Kasumi-1 (cell line): Measurements from ENCODE around the gene CABCOCO1.
"Not testable (repeated sequence)": the region's sequence is repeated elsewhere in the genome, so short reads cannot be mapped to it uniquely, and the experiment has no call there.

Experiments
- DNase-seq, 2 experiments: peaks; one replicate each; lab custom pipeline; 2025; lab: John Stamatoyannopoulos, UW

Gene CABCOCO1

DNA sequence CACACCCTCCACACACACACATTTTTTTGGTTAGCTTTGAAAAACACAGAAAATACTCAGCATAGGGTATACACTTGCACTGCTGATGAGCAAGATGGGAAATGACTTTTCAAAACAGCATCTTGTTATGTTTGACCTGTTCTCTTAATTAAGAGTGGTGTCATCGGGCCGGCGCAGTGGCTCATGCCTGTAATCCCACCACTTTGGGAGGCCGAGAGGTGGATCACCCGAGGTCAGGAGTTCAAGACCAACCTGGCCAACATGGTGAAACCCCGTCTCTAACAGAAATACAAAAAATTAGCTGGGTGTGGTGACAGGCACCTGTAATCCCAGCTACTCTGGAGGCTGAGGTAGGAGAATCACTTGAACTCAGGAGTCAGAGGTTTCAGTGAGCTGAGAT, 56.7 kb downstream of the CABCOCO1 start:
- DNase-seq, result not testable (repeated sequence)

DNA sequence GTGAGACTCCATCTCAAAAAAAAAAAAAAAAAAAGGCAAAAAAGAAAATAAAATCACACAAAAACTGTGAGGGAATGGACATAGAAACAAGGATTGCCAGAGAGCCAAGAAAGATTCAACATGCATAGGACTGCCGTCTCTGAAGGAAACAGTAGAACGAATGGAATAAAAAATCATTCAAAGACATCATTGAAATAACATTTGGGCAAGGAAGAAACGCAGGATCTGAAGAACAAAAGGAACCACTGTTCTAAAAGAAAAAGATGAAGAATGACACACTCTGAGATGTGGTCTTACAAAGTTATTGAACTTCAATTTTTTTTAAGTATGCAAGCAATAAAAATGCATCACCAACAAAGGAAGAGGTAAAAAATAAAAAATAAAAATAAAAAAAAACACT, 57.2 kb downstream of the CABCOCO1 start:
- no peak for DNase-seq

DNA sequence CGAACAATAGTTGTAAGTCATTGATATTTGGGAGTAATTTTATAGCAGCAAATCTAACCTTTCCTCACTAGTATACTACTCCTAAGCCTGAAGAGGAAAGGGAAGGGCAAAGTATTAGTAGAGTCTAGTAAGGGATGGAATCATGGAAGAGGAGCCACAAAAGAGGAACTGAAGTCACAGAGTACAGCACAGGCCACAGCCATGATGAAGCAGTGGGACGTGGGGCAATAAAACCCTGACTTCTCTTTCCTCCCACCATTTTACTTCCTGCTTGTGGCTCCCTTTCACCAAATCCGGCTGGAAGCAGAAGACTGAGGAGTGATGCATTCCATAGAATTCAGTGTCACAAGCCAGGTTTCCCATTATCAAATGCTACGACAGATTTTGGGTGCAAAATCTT, 58.7 kb downstream of the CABCOCO1 start:
- DNase-seq, result peak; percentile 72 to 76

DNA sequence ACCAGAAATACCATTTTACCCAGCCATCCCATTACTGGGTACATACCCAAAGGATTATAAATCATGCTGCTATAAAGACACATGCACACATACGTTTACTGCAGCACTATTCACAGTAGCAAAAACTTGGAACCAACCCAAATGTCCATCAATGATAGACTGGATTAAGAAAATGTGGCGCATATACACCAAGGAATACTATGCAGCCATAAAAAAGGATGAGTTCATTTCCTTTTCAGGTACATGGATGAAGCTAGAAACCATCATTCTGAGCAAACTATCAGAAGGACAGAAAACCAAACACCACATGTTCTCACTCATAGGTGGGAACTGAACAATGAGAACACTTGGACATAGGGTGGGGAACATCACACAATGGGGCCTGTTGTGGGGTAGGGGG, 62.5 kb downstream of the CABCOCO1 start:
- DNase-seq, result not testable (repeated sequence)

DNA sequence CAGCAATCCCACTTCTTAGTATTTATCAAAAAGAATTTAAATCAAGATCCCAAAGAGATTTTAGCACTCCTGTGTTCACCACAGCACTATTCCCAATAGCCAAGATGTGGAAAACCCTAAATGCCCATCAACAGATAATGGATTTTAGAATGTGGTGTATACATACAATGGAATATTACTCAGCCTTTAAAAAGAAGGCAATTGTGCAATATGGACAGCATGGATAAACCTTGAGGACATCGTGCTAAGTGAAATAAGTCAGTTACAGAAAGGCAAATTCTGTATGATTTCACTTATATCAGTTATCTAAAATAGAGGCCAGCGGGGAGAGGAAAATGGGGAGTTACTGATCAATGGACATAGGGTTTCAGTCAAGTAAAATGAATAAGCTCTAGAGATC, 66.9 kb downstream of the CABCOCO1 start:
- no peak for DNase-seq

DNA sequence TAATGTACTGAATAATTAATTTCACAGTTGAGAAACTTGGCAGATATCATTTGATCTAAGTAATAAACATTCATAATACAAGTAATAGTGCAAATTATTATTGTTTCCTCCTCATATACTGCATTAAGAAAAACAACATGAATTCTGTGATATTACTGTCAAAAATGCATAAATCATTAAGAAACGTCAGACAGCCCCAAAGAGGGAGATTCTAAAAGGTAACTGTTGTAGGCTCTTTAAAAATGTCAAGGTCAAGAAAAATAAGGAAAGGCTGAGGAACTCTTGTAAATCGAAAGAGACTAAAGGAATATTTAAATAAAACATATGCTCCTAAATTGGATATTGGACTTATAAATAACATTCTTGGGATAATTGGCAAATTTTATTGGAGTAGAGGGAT, 67.9 kb downstream of the CABCOCO1 start:
- no peak for DNase-seq

DNA sequence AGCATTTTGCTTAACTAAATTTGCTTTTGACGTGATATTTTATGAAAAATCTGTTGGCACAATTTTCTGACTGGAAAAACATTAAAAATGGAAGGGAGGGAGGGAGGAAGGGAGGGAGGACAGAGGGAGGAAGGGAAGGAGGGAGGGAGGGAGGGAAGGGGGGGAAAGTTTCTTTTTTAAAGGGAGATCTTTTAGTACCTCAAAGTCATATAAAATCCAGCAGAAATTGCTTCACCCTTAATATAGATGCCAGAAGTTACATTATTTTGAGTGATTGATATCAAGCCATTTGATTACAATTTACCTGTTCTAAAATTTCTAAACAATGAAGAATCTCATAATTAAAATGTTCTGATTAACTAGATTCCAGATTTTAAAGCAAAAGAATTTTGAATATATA, 68.9 kb downstream of the CABCOCO1 start:
- DNase-seq, result no peak

DNA sequence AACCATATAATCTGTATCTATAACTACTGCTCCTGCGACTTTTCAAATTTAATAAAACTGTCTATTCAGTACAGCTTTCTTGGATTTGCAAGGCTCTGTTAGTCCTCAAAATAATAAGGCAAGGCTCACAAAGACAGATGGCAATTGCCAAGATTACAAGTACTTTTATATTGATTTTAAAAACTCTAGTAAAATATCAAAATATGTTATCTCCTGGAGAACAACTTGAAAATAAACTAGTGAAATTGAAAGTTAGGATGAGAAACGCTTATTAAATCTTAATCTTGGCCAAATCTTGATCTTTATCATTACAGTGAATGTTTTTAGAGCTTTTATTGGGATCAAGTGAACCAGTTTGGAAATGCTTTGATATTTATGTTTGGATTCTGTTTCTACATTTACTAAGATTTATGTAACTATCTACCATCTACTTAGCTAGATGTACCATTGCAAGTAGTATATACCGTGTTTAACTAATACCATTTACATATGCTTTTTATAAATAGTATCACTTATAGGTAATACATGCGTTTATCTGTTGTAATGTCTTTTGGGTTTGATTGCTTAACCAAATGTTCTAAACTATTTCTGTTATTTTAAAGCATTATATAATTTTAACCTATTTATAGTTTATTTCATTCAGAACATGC, 70.0 kb downstream of the CABCOCO1 start:
- DNase-seq, result no peak

DNA sequence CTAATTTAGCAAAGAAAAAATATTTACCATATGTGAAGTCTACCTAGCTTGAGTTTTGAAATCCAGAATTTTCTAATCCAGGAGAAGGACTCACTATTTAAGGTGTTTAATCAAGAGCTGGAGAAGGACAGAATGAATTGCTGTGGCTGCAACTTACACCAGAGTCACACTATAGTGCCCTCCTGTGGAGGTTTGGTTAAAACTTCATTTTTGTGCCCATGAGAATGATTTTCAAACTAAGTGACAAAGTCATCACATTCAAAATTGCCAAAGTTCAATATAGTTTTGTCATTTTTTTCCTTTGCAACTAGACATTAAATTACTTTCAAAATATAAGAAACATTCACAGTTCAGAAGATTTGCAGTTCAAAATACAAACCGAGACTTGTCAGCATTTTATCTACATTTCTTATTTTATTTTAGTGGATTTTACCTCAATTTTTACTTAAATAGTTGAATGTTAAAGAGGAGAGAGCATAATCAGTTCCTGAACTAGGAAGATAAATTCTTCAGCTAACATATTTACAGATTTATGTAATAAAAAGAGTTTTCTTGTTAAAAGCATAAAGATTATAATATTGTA, 70.7 kb downstream of the CABCOCO1 start:
- peak; percentile 73 to 79 for DNase-seq

DNA sequence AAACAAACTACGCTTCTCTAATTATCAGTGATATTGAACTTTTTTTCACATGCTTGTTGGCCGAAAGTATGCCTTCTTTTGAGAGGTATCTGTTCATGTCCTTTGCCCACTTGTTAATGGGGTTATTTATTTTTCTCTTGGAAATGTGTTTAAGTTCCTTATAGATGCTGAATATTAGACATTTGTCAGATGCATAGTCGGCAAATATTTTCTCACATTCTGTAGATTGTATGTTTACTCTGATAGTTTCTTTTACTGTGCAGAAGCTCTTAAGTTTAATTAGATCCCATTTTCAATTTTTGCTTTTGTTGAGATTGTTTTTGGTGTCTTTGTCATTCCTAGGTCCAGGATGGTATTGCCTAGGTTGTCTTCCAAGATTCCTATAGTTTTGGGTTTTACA, 73.2 kb downstream of the CABCOCO1 start:
- DNase-seq, result no peak

DNA sequence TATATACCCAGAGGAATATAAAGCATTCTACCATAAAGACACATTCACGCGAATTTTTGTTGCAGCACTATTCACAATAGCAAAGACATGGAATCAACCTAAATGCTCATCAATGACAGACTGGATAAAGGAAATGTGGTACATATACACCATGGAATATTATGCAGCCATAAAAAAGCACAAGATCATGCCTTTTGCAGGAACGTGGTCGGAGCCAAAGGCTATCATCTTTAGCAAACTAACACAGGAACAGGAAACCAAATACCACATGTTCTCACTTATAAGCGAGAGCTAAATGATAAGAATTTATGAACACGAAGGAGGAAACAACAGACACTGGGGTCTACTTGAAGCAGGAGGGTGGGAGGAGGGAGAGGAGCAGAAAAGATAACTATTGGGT, 74.7 kb downstream of the CABCOCO1 start:
- DNase-seq, result not testable (repeated sequence)

DNA sequence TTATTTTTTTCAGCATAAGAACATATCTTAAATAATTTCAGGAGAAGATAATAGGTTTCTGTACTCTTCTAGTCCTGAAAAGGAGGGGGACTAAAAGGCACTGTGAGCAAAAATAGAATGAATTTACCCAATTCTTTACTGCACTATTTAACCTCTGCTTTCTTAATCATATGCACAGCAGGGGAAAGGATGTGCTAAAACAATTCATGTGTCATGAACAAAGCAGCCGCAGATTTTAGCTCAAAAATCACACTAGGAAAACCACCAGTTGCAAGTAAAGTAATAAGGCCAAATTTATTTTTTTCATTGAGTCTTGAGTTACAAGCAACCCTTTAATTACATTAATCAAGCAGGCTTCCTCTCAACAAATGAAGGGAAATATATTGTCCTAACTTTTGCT, 80.1 kb downstream of the CABCOCO1 start:
- DNase-seq, result no peak

DNA sequence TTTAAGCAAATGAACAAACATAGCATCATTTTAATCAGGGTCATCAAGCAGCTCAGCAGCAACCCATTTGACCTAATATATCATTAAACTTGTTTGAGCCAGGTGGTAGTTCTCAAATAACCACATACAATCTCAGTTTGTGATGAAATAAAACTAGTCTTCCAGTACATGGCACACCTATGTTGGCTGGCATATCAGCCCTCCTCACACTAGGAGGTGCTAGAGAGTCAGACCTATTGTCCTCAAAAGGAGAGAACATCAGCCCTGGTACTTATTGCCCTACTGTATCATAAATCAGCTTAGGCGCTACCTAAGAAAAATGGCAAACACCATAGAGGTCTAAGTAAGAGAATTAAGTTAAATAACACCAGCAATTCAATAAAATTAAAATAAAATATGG, 81.7 kb downstream of the CABCOCO1 start:
- DNase-seq, result peak; percentile 31 to 55

DNA sequence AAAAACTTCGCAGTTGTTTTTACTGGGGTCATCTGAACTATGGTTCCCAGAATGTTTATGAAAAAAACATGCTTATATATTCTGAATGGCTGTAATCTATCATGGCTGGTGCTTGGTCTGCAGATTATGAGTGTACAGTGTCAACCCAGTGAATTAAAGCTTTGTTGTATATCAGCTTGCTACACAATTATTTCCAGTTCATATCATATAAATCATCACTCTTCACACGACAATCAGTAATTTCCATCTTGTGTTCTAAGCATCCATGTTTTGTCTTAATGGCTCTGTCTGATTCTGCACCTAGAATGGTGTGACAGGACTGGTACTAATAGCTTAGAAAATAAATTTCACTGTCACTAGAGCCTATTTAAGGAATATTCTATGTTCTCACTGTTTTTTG, 83.6 kb downstream of the CABCOCO1 start:
- DNase-seq, result no peak

DNA sequence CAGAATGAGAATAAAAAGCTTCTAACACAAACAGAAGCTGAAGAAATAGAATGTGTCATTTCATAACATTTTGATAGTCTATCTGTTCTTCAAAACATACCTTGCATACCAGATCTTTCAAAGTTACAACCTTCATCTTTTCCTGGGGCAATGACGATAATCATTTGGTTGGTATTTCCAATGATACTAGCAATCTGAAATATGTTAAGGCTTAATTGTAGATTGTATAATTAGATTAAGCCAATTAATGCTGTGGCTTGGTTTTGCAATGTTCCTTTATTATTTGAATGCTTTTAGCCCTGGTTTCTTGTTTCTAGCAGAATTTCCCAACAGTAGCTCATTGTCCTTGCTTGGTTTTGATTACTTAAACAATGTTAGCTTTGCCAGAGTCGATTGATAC, 84.6 kb downstream of the CABCOCO1 start:
- no peak for DNase-seq

DNA sequence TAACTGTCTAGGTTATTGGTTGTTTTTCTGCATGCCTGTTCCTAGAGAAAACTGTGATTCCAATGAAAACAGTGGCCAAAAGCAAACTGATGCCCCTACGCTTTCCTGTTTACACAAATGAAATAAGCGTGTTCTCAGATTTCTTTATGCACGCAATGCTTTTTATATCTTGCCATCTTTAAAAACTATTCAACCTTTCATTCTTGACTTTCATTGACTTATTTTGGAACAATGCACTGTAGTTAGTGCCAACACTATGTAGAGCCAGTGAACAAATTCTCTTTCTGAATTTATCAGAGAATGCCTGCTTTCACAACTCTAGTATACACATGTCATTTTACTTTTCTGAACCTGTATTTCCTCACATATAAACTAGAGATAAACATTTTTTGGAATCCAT, 86.6 kb downstream of the CABCOCO1 start:
- no peak for DNase-seq

DNA sequence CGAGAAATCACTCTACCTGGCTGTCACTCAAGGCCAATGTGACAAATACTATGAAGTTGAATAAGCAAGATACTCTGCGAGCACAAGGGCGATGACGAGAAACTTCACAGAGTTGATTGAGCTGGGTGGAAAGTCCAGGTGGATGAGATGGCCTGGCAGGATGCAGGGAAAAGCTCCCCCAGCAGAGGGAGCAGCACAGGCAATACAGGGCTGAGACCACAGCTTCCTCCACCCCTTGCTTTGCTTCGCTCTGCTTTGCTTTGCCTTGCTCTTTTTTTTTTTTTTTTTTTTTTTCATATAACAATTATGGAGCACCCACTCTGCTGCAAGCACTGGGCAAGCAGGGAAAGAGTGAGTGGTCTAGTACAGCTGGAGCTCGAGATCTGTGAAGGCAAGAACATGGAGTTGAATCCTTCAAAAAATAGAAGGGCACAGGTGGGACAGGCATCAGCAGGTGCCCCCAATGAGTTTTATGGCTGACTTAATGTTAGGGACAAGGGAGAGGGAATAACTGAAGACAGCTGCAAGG, 88.3 kb downstream of the CABCOCO1 start:
- peak; percentile 74 to 90 for DNase-seq

DNA sequence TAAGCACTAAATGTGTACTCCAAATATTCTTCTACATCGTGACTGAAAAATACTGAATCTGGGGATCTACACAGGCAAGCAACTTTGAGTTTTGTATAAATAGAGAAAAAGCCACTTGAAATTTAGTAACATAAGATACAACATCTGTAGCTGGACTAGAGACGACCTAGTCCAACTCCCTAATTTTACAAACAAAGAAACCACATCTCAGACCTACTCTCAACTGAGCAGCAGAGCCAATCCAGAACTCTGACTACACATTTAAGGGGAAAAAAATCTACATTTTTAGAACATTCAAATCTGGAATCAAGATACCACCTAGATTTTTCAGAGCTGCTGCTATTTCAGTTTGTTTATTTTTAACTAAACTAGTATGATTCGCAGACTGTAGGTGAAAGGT, 88.9 kb downstream of the CABCOCO1 start:
- DNase-seq, result no peak

DNA sequence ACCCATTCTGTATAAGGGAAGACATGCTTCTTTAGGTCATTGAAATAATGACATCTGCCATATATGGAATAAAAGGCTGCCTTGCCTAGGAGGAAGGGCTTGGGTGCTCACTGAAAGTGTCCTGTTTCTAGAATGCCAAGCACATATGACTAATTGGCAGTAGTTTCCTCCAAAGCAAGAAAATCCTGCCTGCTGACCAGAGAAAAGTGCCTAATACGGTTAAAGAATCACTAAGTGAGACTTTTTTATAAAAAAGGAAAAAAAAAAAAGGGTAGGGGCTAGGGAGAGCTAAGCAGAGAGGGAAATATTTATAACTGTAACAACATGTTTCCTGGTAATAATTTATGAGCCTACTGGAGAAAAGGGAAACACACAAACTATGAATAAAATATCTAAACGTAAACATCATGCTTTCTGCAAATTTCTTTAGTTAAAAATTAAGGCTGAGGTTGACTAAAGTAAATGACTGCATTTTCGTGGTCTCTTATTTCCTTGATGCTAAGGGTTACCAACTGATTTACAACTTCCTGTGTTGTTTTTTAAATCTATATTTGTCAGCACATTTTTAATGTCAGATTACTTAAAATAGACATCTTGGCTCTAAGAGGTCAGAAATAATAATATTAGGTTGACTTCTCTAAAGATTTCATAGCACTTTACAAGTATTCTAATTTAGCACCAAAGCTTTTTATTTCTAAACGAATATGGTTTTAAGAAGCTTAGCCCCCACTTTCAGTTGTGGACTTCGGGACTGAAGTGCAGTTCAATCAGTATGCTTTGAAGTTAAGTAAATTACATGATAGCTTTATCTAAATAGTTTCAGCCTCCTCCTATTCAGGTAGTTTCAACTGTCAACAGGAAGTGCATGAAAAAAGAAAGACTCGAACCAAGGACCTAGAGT, 89.6 kb downstream of the CABCOCO1 start:
- peak in 1 of 2 experiments; percentile 12 for DNase-seq

DNA sequence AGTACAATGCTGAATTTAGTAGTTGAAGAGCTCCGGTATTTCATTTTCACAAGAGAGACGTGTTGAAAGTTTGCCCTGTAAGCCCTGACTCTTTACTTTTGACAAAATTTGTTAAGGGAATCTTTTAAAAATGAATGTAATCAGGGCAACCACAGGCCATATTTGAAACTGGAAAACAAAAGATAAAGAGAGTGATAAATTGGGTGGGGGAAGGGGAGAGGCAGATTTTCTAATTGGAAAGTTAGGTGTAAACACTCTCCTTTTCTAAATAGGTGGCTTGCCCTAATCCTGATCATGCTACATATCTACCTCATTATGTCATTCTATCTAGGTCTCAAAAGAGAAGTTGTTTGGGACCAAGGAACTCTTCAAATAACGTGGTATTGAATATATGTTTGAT, 90.7 kb downstream of the CABCOCO1 start:
- DNase-seq, result no peak

DNA sequence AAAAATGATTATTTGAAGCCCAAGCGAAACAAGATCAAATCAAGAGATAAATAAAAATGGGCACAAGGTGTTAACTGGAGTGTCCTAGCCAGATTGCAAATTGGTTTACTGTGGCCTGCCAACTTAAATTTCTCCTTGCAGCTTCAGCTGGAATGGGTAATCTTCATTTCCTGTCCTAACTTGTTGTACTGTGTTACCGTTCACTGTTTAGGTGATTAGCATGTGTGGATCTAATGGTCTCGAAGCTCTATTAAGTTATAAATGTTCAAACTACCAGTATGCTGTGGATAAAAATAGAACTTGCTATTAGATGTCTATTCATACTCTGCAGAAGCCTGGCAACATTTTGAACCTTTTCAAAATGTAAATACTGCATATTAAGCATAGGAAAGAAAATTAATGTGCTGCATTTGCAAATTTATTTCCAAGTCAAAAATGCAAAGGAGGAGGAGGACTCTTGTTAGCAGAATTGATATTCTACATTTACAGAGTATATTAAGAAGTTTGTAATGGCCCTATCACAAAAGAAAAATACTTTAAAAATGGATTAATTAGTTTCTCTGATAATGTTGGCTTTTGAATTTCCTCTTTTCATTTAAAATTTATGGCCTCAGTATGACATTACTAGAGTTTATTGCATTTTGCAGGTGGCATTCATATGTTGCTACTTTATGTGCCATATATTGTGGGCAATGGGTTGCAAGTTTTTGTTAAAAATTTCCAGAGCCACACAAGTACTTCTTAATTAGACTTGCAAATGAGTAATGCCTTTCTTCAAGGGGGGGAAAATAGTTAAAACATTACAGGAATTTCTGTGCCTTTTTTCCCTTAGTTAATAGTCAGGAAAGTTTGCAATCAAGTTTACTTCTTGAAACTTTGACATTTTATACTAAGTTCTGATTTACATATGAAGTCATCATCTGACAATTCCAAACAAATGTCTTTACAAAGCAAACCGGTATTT, 92.1 kb downstream of the CABCOCO1 start:
- no peak for DNase-seq

DNA sequence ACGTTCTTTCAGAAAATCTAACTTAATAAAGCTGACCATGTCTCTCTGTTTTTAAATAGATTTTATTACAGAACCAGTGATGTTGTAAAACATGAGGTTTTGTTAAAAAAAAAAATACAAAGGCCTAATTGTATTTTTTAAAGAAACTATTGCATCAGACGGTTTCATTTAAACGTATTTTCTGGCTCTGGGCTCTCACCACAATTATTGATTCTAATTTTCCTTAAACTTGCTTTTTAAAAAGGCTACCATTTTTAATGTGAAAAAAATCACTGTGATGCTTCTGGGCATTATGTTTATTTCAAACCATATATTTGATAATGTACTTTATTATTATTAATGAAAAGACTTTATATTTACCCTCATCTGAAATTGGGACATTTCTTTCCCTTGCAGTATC, 94.3 kb downstream of the CABCOCO1 start:
- DNase-seq, result no peak
